Measurements from ENCODE around the gene UNC5A.

Gene UNC5A

GRCh38 chr5:176851380-176851779, 41.0 kb downstream of the UNC5A start:
- H3K27ac ChIP-seq (ENCODE audit: low read length) = no peak overlapping the region
- no peaks in the 10 kb centered on the region for H3K27me3 ChIP-seq (ENCODE audit: insufficient read depth, low read length, poor library complexity)
- ATAC-seq (ENCODE audit: insufficient read depth, low read depth) = no peak
- no peaks in the 10 kb centered on the region for H3K4me1 ChIP-seq (ENCODE audit: insufficient read depth, low read length)
- no peak for DNase-seq
- H4K20me1 ChIP-seq (ENCODE audit: insufficient read depth, low read length) = no peaks in the 10 kb centered on the region
- H3K9me3 ChIP-seq (ENCODE audit: insufficient read depth, low read length, severe bottlenecking) = no peaks in the 10 kb centered on the region
- H2AFZ ChIP-seq (ENCODE audit: low read depth, low read length) = no peak overlapping the region
- H3K36me3 ChIP-seq (ENCODE audit: insufficient read depth, low read length) = no peaks in the 10 kb centered on the region
- no peak overlapping the region for H3K9ac ChIP-seq (ENCODE audit: low read depth, low read length)
- no peaks in the 10 kb centered on the region for H3K79me2 ChIP-seq (ENCODE audit: insufficient read depth, low read length)
- TF ChIP-seq EZH2 (IDR thresholded peaks at IDR 0.05; ENCODE audit: borderline replicate concordance, low read depth, low read length, severe bottlenecking) (no peak), CTCF (IDR thresholded peaks at IDR 0.05; ENCODE audit: borderline replicate concordance, extremely low read depth, low read length, poor library complexity, severe bottlenecking) (no peak)
- no peak overlapping the region for H3K4me3 ChIP-seq (ENCODE audit: low read depth in 1 of 2, low read length in 2 of 2)
- H3K4me2 ChIP-seq (ENCODE audit: insufficient read depth, low read length) = no peak overlapping the region

- no peak for DNase-seq
- no peak overlapping the region for H3K4me3 ChIP-seq (ENCODE audit: low read depth in 1 of 2, low read length in 2 of 2)
- H3K4me2 ChIP-seq (ENCODE audit: insufficient read depth, low read length) = no peak overlapping the region
- H3K36me3 ChIP-seq (ENCODE audit: insufficient read depth, low read length) = no peaks in the 10 kb centered on the region
- H3K9me3 ChIP-seq (ENCODE audit: insufficient read depth, low read length, severe bottlenecking) = no peaks in the 10 kb centered on the region
- no peaks in the 10 kb centered on the region for H3K79me2 ChIP-seq (ENCODE audit: insufficient read depth, low read length)
- ATAC-seq (ENCODE audit: insufficient read depth, low read depth) = no peak
- no peak for TF ChIP-seq EZH2 (IDR thresholded peaks at IDR 0.05; ENCODE audit: borderline replicate concordance, low read depth, low read length, severe bottlenecking)
- TF ChIP-seq CTCF (IDR thresholded peaks at IDR 0.05; ENCODE audit: borderline replicate concordance, extremely low read depth, low read length, poor library complexity, severe bottlenecking) = no peak
- no peak overlapping the region for H2AFZ ChIP-seq (ENCODE audit: low read depth, low read length)
- no peaks in the 10 kb centered on the region for H3K4me1 ChIP-seq (ENCODE audit: insufficient read depth, low read length)
- H3K27ac ChIP-seq (ENCODE audit: low read length) = no peak overlapping the region
- no peak overlapping the region for H3K9ac ChIP-seq (ENCODE audit: low read depth, low read length)
- no peaks in the 10 kb centered on the region for H4K20me1 ChIP-seq (ENCODE audit: insufficient read depth, low read length)
- H3K27me3 ChIP-seq (ENCODE audit: insufficient read depth, low read length, poor library complexity) = no peaks in the 10 kb centered on the region
Observed at GRCh38 chr5:176851871-176852658, 41.7 kb downstream of the UNC5A start.

GRCh38 chr5:176853151-176853778, 42.9 kb downstream of the UNC5A start:
- no peaks in the 10 kb centered on the region; the same call in 1 of the 2 replicates for H4K20me1 ChIP-seq (ENCODE audit: insufficient read depth, low read length)
- no peaks in the 10 kb centered on the region for H3K9me3 ChIP-seq (ENCODE audit: insufficient read depth, low read length, severe bottlenecking)
- H3K4me1 ChIP-seq (ENCODE audit: insufficient read depth, low read length) = no peaks in the 10 kb centered on the region
- no peak overlapping the region for H3K4me2 ChIP-seq (ENCODE audit: insufficient read depth, low read length)
- H3K9ac ChIP-seq (ENCODE audit: low read depth, low read length) = no peak overlapping the region
- ATAC-seq (ENCODE audit: insufficient read depth, low read depth) = no peak
- no peak for DNase-seq
- H3K79me2 ChIP-seq (ENCODE audit: insufficient read depth, low read length) = no peaks in the 10 kb centered on the region
- no peak overlapping the region for H3K27ac ChIP-seq (ENCODE audit: low read length)
- H3K27me3 ChIP-seq (ENCODE audit: insufficient read depth, low read length, poor library complexity) = no peaks in the 10 kb centered on the region
- TF ChIP-seq CTCF (IDR thresholded peaks at IDR 0.05; ENCODE audit: borderline replicate concordance, extremely low read depth, low read length, poor library complexity, severe bottlenecking) (no peak), EZH2 (IDR thresholded peaks at IDR 0.05; ENCODE audit: borderline replicate concordance, low read depth, low read length, severe bottlenecking) (no peak)
- H3K36me3 ChIP-seq (ENCODE audit: insufficient read depth, low read length) = no peaks in the 10 kb centered on the region
- no peak overlapping the region for H3K4me3 ChIP-seq (ENCODE audit: low read depth in 1 of 2, low read length in 2 of 2)
- H2AFZ ChIP-seq (ENCODE audit: low read depth, low read length) = no peak overlapping the region
